LNCAP (cell line): ENCODE measurements around the gene NHLRC2.

Source experiments
- TF ChIP-seq, protein P1 (sequence below): fragments of 450-650 bp; IDR thresholded peaks from 2 replicates; pipeline ENCODE4 v1.5.1; 2017; ENCODE audit warnings: mild to moderate bottlenecking

NHLRC2 gene

DNA sequence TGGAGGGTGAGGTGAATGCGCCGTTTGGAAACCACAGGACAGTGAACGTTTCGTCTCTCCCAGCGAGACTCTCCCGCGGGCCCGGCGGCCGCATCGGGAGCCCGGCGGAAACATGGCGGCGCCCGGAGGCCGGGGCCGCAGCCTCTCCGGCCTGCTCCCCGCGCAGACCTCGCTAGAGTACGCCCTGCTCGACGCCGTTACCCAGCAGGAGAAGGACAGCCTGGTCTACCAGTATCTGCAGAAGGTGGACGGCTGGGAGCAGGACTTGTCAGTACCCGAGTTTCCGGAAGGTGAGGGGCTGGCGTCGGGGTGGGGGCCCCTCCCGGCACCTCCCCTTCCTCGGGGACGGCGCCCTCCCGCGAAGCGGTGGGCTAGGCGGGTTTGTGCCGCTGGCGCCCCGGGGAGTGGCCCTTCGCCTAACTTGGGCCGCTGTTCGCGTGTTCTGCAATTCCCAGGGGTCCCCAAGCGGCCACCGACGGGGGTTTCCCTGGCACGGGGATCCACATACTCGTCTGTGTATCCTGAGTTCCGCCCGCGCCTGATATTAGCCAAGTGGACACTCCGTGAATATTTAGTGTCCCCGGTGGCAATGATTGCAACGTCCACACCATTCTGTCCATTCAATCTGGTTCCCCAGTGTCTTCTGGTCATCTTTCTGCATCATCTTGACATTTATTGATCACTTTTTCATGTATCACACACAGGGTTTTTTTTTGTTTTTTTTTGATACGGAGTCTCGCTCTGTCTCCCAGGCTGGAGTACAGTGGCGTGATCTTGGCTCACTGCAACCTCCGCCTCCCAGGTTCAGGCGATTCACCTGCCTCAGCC lies 514 bp downstream of the NHLRC2 start:
- TF ChIP-seq, protein P1, sequence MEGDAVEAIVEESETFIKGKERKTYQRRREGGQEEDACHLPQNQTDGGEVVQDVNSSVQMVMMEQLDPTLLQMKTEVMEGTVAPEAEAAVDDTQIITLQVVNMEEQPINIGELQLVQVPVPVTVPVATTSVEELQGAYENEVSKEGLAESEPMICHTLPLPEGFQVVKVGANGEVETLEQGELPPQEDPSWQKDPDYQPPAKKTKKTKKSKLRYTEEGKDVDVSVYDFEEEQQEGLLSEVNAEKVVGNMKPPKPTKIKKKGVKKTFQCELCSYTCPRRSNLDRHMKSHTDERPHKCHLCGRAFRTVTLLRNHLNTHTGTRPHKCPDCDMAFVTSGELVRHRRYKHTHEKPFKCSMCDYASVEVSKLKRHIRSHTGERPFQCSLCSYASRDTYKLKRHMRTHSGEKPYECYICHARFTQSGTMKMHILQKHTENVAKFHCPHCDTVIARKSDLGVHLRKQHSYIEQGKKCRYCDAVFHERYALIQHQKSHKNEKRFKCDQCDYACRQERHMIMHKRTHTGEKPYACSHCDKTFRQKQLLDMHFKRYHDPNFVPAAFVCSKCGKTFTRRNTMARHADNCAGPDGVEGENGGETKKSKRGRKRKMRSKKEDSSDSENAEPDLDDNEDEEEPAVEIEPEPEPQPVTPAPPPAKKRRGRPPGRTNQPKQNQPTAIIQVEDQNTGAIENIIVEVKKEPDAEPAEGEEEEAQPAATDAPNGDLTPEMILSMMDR: no peak

DNA sequence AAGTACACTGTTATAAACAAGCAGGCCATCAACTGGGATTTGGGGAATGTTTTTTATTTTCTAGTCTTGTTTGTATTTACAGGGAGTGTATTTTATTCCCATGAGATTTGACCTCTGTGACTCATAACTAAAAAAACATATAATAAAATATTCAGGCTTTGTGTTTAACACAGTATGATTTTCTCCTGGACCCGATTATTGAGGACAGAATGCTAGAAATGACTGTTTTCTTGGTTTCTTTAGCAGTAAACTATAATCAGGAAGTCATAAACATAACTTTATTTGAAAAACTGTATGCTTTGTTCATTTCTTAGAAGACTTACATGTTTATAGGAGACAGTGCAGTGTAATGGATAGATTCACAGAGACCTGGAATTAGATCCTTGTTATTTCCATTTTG lies 2.1 kb downstream of the NHLRC2 start:
- TF ChIP-seq, protein P1: no peak

DNA sequence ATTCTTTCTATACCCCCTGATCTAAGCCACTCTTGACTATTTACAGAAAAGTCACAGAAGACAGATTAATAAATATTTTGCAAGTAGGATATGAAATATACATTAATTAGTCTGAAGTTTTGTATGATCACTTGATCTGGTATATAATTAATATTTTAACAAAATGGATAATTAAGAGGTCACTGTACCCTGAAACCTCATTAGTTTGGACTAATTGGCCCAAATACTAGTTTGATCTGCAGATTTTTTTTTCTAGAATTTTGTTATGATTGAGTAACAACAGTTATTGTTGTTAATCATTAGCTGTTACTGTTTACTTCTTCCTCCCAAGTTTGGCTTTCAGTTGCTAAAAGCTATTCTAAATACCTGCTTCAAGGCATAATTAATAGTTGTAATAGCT lies 2.7 kb downstream of the NHLRC2 start:
- TF ChIP-seq, protein P1: no peak

GRCh38 chr10:113858541-113858940 lies 4.1 kb downstream of the NHLRC2 start:
- TF ChIP-seq, protein P1: no peak

DNA sequence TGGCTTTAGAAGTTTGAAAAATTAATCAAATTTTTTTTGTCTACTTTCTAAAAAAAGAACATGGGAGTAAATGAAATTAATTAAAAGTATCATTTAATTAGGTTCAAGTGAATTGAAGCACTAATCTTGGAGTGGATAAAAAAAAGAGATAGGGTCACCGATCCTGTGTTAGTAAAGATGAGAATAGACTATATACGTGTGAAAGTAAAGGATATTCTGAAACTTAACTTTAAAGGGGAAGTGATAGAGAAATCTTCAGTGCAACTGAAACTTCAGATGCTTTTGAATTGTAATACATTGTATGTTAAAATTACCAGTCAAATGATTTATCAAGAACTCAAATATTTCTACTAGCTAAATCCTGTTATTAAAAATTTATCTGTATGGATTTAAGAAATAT lies 4.8 kb downstream of the NHLRC2 start:
- TF ChIP-seq, protein P1: no peak

GRCh38 chr10:113865901-113866300 lies 11.4 kb downstream of the NHLRC2 start:
- TF ChIP-seq, protein P1: no peak

- TF ChIP-seq, protein P1: no peak
Observed at GRCh38 chr10:113866551-113867394, 12.3 kb downstream of the NHLRC2 start.
